Natural killer cell (primary cell): ENCODE data around the gene ZG16B. TPM values are rescaled to one million over a fixed set of nuclear protein-coding genes. Genes with fewer than 3 reads are reported as not detected.

Experiments used
- ATAC-seq, 3 donors: fragments of 150-1000 bp in 2 of 3; fragments of 200-7000 bp in 1 of 3; cut with Tn5 transposase; 1 replicate in 1 of 3; 2 replicates in 2 of 3; pipeline ENCODE4 v1.10.0; 2021; ENCODE audit warnings: mild to moderate bottlenecking in 2 of 3, moderate library complexity in 2 of 3
- DNase-seq, 2 donors: peaks; one replicate each; pipeline versions ENCODE4 v3.0.0 to v3.0.0-alpha.2; 2013 to 2021; ENCODE audit warnings: mixed read lengths in 1 of 2
- H3K27ac ChIP-seq: one replicate; pipeline ENCODE4 v1.5.1; 2013; ENCODE audit warnings: mild to moderate bottlenecking, low read length
- H3K27me3 ChIP-seq: one replicate; pipeline ENCODE4 v1.6.1; 2013; ENCODE audit warnings: low read length; ENCODE audit not compliant: control insufficient read depth, insufficient read depth
- H3K36me3 ChIP-seq: one replicate; pipeline ENCODE4 v1.6.1; 2013; ENCODE audit warnings: low read length; ENCODE audit not compliant: control insufficient read depth, insufficient read depth
- H3K4me1 ChIP-seq: one replicate; pipeline ENCODE4 v1.6.1; 2013; ENCODE audit warnings: low read length; ENCODE audit not compliant: control insufficient read depth, insufficient read depth
- H3K4me3 ChIP-seq: one replicate; pipeline ENCODE4 v1.5.1; 2013; ENCODE audit warnings: low read length
- H3K9me3 ChIP-seq: one replicate; pipeline ENCODE4 v1.6.1; 2013; ENCODE audit warnings: low read length; ENCODE audit not compliant: control insufficient read depth, insufficient read depth
- H3K27ac Mint-ChIP-seq, 2 donors: one replicate each; pipeline ENCODE4 v1.8.0; 2022; ENCODE audit warnings: mild to moderate bottlenecking in 2 of 2, mixed read lengths in 2 of 2, moderate library complexity in 1 of 2
- H3K27me3 Mint-ChIP-seq, 2 donors: one replicate each; pipeline ENCODE4 v1.8.0; 2022; ENCODE audit warnings: low read depth in 2 of 2, mixed read lengths in 2 of 2
- H3K36me3 Mint-ChIP-seq: one replicate; pipeline ENCODE4 v1.8.0; 2022; ENCODE audit warnings: mixed read lengths
- H3K4me1 Mint-ChIP-seq, 2 donors: one replicate each; pipeline ENCODE4 v1.8.0; 2022; ENCODE audit warnings: mixed read lengths in 2 of 2
- H3K4me3 Mint-ChIP-seq: one replicate; pipeline ENCODE4 v1.8.0; 2022; ENCODE audit warnings: mild to moderate bottlenecking, moderate library complexity, mixed read lengths
- H3K9me3 Mint-ChIP-seq, 2 donors: one replicate each; pipeline ENCODE4 v1.8.0; 2022; ENCODE audit warnings: mixed read lengths in 2 of 2
- whole genome bisulfite sequencing: methylation state at CpG from one replicate; pipeline ENCODE4 v1.1.7; 2013; ENCODE audit warnings: missing lambda C conversion rate; ENCODE audit not compliant: insufficient coverage; 5-methylcytosine and 5-hydroxymethylcytosine counted together
- intact Hi-C: fragments of 100-400 bp; cut with micrococcal nuclease; formaldehyde crosslinking; loops from one replicate; pipeline ENCODE4 v1.14.2; 2022
- total RNA-seq, 4 donors: library from RNA; stranded (reverse); fragments of 120-200 nt in 1 of 4; gene quantifications; one replicate each; pipeline versions ENCODE4 v1.2.3 to v1.2.4, GENCODE V29; 2013 to 2022
- TF ChIP-seq, protein P1 (sequence below): fragments of 200-600 bp; IDR thresholded peaks from one replicate; pipeline ENCODE4 v1.8.0; 2022; ENCODE audit warnings: antibody characterized with exemption

ZG16B gene
- total RNA-seq, 3 donors from 2014 or later (not counting 1 experiment from before 2014, with no cell fraction given): 0.78 to 1.5 (median 1.1) TPM

DNA sequence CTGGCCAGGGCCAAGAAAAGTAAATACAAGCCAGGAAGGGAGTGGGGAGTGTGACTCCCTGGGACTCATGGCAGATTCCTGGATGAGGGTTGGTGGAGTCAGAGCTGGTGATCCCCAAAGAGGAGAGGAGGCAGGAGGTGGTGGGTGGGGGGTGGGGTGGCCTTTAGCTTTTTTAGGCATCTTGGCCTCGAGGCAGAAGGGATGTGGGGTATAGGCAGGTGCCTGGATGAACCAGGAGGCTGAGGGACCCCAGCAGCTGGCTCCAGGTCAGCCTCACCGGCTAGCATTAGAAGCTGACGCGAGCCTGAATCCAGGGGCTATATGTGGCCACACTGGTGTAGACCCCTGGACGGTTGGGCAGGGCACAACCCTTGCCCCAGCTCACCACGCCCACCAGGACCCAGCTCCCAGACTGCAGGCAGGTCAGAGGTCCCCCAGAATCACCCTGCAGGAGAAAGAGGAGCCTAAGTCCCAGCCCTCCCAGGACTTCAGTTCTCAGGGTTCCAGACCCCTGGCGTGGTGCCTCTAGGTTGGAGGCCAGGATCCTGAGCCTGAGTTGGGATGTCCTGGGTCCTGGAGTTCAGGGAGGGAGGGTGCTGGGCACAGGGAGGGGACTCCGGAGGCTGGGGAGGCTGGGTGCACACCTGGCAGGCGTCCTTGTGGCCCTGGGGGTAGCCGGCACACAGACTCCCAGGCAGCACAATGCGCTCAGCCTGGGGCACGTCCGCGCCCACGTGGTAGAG is 45.6 kb upstream of the ZG16B start:
- no peaks in the 10 kb centered on the region for H3K36me3 ChIP-seq
- peaks cover 5% of the 10 kb centered on the region for H3K27me3 ChIP-seq
- 66% methylated on average over 15 of the region's 15 CpGs for WGBS
- H3K27ac ChIP-seq: no peak overlapping the region
- H3K27me3 Mint-ChIP-seq: peaks cover 0 to 13% of the 10 kb centered on the region in 2 donors
- peak overlapping the region; percentile 33 for H3K4me3 ChIP-seq
- H3K27ac Mint-ChIP-seq: peak overlapping the region in 1 of 2 donors; percentile 18
- no peak for DNase-seq
- H3K9me3 ChIP-seq: no peaks in the 10 kb centered on the region
- TF ChIP-seq, protein P1, sequence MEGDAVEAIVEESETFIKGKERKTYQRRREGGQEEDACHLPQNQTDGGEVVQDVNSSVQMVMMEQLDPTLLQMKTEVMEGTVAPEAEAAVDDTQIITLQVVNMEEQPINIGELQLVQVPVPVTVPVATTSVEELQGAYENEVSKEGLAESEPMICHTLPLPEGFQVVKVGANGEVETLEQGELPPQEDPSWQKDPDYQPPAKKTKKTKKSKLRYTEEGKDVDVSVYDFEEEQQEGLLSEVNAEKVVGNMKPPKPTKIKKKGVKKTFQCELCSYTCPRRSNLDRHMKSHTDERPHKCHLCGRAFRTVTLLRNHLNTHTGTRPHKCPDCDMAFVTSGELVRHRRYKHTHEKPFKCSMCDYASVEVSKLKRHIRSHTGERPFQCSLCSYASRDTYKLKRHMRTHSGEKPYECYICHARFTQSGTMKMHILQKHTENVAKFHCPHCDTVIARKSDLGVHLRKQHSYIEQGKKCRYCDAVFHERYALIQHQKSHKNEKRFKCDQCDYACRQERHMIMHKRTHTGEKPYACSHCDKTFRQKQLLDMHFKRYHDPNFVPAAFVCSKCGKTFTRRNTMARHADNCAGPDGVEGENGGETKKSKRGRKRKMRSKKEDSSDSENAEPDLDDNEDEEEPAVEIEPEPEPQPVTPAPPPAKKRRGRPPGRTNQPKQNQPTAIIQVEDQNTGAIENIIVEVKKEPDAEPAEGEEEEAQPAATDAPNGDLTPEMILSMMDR: no peak
- H3K36me3 Mint-ChIP-seq: no peaks in the 10 kb centered on the region
- H3K4me1 ChIP-seq: peaks cover 44% of the 10 kb centered on the region
- H3K9me3 Mint-ChIP-seq: no peaks in the 10 kb centered on the region
- H3K4me3 Mint-ChIP-seq: peak overlapping the region; percentile 82
- H3K4me1 Mint-ChIP-seq: peaks cover 0 to 26% of the 10 kb centered on the region in 2 donors
- intact Hi-C loops: no loop called here
- no peak for ATAC-seq

DNA sequence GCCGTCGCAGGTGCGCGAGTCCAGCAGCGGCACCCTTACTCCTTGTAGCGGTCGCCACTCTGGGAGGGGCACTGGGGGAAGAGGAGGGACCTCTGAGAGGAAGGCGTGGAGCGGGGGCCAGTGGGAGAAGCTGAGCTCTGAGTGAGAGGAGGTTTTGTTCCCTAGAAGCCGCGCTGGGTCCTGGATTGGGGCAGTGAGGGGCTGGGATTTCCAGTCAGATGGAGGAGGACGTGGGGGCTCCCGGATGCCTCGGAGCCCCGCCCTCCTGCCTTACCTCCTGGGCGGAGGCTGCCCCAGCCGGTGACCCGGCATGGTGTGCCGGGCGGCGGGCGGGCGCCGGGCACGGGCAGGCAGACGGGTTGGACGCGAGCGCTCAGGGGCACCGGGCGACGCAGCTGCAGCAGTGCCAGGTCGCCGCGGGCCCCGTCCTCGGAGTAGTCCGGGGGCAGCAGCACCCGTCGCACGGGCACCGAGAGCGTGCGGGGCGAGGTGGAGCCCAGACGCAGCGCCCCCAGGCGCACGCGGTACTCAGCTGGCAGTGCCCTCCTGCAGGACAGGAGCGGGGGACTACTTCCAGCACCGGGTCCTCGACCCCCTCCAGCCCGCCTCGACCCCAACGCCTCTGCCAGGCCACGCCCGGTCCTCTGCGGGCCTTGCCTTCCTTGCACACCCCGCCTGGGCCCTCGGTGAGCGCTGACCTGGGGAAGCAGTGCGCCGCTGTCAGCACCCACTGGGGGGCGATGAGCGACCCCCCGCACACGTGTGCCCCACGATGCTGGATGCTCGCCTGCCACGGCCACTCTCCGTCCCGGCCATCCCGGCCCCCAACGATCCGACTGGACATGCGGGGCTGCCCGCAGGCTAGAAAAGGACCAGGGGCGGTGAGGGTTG is 44.8 kb upstream of the ZG16B start:
- peak; percentile 13 to 64 for DNase-seq

DNA sequence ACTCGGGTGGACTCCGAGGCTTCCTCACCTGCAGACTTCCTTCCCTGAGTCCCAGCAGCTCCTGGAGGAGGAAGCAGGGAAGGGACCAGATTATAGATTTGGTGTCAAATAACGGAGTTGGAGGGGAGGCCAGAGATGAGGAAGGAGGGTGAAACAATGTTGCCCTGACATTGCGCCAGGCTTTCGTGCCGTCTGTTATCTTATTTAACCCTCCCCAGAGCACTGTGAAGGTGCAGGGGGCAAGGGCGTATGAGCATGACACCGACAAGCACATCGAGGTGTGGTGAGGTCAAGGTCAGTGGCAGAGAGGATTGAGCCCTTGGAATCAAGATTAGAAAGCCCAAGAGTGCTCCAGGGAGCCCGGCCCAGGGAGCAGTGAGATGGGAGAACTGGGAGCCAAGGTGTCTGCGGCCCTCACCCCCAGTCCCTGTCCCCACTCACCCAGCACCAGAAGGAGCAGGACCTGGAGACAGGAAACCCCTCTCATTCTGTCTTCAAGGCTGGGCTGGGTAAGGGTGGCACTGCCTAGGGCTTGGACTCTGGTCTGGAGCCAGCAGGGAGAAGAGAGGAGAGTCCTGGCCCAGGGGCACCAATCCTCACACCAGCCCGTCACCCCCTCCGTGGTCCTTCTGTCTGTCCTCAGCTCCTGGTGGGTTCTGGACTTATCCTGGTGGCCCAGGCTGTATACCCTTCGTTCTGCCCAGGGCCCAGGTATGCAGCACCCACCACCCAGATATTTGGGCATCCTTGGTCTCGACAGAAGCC is 43.9 kb upstream of the ZG16B start:
- H3K4me3 ChIP-seq: no peak overlapping the region
- H3K4me1 Mint-ChIP-seq: peaks cover 0 to 18% of the 10 kb centered on the region in 2 donors
- no peak overlapping the region for H3K27ac Mint-ChIP-seq
- no peaks in the 10 kb centered on the region for H3K9me3 ChIP-seq
- peak overlapping the region; percentile 35 for H3K4me3 Mint-ChIP-seq
- 68% methylated on average over 14 of the region's 15 CpGs for WGBS
- H3K36me3 ChIP-seq: no peaks in the 10 kb centered on the region
- H3K27me3 Mint-ChIP-seq: peaks cover 3 to 16% of the 10 kb centered on the region in 2 donors
- H3K4me1 ChIP-seq: peaks cover 28% of the 10 kb centered on the region
- DNase-seq: no peak
- H3K27ac ChIP-seq: no peak overlapping the region
- no peaks in the 10 kb centered on the region for H3K9me3 Mint-ChIP-seq
- H3K27me3 ChIP-seq: peaks cover 5% of the 10 kb centered on the region
- no peaks in the 10 kb centered on the region for H3K36me3 Mint-ChIP-seq
- no peak for ATAC-seq
- TF ChIP-seq, protein P1: no peak
- intact Hi-C loops: no loop called here

More for the DNA sequence above, 44.8 kb upstream of the ZG16B start:
- peaks cover 36% of the 10 kb centered on the region for H3K4me1 ChIP-seq
- H3K27ac Mint-ChIP-seq: peak overlapping the region in 1 of 2 donors; percentile 18
- H3K27me3 Mint-ChIP-seq: peaks cover 0 to 13% of the 10 kb centered on the region in 2 donors
- no peak overlapping the region for H3K27ac ChIP-seq
- H3K9me3 ChIP-seq: no peaks in the 10 kb centered on the region
- H3K9me3 Mint-ChIP-seq: no peaks in the 10 kb centered on the region
- intact Hi-C loops: no loop called here
- H3K27me3 ChIP-seq: peaks cover 5% of the 10 kb centered on the region
- H3K4me1 Mint-ChIP-seq: peaks cover 0 to 21% of the 10 kb centered on the region in 2 donors
- peak; percentile 53 to 75 (median 75) for ATAC-seq
- peak overlapping the region; percentile 82 for H3K4me3 Mint-ChIP-seq
- H3K36me3 ChIP-seq: no peaks in the 10 kb centered on the region
- WGBS: 13% methylated on average over 79 of the region's 79 CpGs
- TF ChIP-seq, protein P1: no peak
- H3K36me3 Mint-ChIP-seq: no peaks in the 10 kb centered on the region
- H3K4me3 ChIP-seq: peak overlapping the region; percentile 33
